Osteocyte (in vitro differentiated cells): Measurements from ENCODE around the gene POLA1. TPM values are rescaled to one million over a fixed set of nuclear protein-coding genes. Genes with fewer than 3 reads are reported as not detected.
"Not testable (repeated sequence)": the region's sequence is repeated elsewhere in the genome, so short reads cannot be mapped to it uniquely, and the experiment has no call there.

ENCODE experiments used
- DNase-seq: peaks from one replicate; pipeline ENCODE4 v3.0.0; 2021; ENCODE audit warnings: mixed read lengths; ENCODE audit not compliant: unreplicated experiment; ENCODE audit errors: extremely low spot score
- H3K27ac Mint-ChIP-seq: one replicate; pipeline ENCODE4 v1.8.0; 2021; ENCODE audit warnings: mild to moderate bottlenecking, mixed read lengths; ENCODE audit not compliant: unreplicated experiment
- H3K27me3 Mint-ChIP-seq: one replicate; pipeline ENCODE4 v1.8.0; 2021; ENCODE audit warnings: mixed read lengths; ENCODE audit not compliant: unreplicated experiment
- H3K36me3 Mint-ChIP-seq: one replicate; pipeline ENCODE4 v1.8.0; 2021; ENCODE audit warnings: mixed read lengths; ENCODE audit not compliant: unreplicated experiment
- H3K4me1 Mint-ChIP-seq: one replicate; pipeline ENCODE4 v1.8.0; 2021; ENCODE audit warnings: mixed read lengths; ENCODE audit not compliant: unreplicated experiment
- H3K4me3 Mint-ChIP-seq: one replicate; pipeline ENCODE4 v1.8.0; 2021; ENCODE audit warnings: mild to moderate bottlenecking, moderate library complexity, mixed read lengths; ENCODE audit not compliant: unreplicated experiment
- H3K9me3 Mint-ChIP-seq: one replicate; pipeline ENCODE4 v1.8.0; 2021; ENCODE audit warnings: mixed read lengths; ENCODE audit not compliant: unreplicated experiment
- total RNA-seq: library from RNA; stranded (reverse); gene quantifications from 2 replicates; pipeline ENCODE4 v1.2.1, GENCODE V29; 2021
- TF ChIP-seq, protein P1 (sequence below): fragments of 200-600 bp; sonication (generic); IDR thresholded peaks from 2 replicates; pipeline ENCODE4 v1.5.0; 2021; ENCODE audit warnings: antibody characterized with exemption, mild to moderate bottlenecking, moderate library complexity

The POLA1 gene
- total RNA-seq, 1 donor from 2014 or later: 17.3 TPM

DNA sequence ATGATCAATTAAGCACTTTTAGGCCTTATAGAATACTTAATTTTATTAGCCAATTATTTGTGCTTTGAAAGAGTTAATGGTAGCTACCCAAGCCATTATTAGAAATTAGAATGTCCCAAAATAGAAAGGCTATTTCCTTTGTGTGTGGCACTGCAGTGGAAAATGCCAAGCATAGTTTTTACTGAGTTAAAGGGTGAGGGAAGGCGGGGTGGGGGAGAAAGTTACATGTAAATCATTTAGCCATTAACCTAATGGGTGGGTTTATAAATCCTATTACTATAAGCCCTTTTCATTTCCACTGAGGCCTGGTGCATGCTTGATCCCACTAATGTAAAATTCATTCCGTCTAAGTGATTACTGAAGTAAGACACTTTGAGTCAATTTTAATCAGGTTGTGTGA lies 105.8 kb downstream of the POLA1 start:
- DNase-seq: no peak
- Mint-ChIP-seq H3K4me3 (no peak overlapping the region), H3K27ac (no peak overlapping the region), H3K36me3 (peaks cover 5% of the 10 kb centered on the region), H3K9me3 (no peaks in the 10 kb centered on the region), H3K27me3 (no peaks in the 10 kb centered on the region), H3K4me1 (no peaks in the 10 kb centered on the region)
- TF ChIP-seq, protein P1, sequence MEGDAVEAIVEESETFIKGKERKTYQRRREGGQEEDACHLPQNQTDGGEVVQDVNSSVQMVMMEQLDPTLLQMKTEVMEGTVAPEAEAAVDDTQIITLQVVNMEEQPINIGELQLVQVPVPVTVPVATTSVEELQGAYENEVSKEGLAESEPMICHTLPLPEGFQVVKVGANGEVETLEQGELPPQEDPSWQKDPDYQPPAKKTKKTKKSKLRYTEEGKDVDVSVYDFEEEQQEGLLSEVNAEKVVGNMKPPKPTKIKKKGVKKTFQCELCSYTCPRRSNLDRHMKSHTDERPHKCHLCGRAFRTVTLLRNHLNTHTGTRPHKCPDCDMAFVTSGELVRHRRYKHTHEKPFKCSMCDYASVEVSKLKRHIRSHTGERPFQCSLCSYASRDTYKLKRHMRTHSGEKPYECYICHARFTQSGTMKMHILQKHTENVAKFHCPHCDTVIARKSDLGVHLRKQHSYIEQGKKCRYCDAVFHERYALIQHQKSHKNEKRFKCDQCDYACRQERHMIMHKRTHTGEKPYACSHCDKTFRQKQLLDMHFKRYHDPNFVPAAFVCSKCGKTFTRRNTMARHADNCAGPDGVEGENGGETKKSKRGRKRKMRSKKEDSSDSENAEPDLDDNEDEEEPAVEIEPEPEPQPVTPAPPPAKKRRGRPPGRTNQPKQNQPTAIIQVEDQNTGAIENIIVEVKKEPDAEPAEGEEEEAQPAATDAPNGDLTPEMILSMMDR: no peak

DNA sequence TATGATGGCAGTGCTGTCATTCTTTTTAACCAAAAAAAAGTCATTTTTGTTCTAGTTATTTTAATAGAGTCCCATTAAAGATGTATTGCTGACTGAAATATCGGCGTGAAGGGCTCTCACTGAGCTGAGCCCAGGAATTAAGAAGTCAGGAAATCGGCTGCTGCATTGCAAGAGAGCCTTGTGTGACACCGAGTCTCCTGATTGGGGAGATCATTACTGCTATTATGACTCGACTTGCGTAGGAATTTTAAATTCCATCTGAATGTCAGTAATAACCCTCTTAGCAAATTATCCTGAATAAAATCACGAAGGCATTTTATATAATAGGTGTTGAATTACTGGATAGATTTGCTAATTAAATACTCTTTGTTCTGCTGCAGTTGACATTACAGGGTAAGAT lies 111.5 kb downstream of the POLA1 start:
- H3K9me3 Mint-ChIP-seq: no peaks in the 10 kb centered on the region
- TF ChIP-seq, protein P1: no peak
- H3K27ac Mint-ChIP-seq: no peak overlapping the region
- DNase-seq: no peak
- peaks cover 5% of the 10 kb centered on the region for H3K36me3 Mint-ChIP-seq
- H3K4me3 Mint-ChIP-seq: no peak overlapping the region
- H3K27me3 Mint-ChIP-seq: no peaks in the 10 kb centered on the region
- H3K4me1 Mint-ChIP-seq: no peaks in the 10 kb centered on the region

DNA sequence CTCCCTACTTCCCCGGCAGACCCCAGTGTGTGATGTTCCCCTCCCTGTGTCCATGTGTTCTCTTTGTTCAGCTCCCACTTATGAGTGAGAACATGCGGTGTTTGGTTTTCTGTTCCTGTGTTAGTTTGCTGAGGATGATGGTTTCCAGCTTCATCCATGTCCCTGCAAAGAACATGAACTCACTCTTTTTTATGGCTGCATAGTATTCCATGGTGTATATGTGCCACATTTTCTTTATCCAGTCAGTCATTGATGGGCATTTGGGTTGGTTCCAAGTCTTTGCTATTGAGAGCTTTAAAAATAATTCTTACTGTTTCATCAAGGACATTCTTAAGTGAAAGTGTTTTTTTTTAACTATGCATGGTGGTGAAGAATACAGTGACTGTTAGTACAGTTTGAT lies 126.1 kb downstream of the POLA1 start:
- peaks cover 24% of the 10 kb centered on the region for H3K36me3 Mint-ChIP-seq
- not testable (repeated sequence) for H3K4me3 Mint-ChIP-seq, H3K27ac Mint-ChIP-seq, DNase-seq, H3K9me3 Mint-ChIP-seq, H3K4me1 Mint-ChIP-seq, H3K27me3 Mint-ChIP-seq

DNA sequence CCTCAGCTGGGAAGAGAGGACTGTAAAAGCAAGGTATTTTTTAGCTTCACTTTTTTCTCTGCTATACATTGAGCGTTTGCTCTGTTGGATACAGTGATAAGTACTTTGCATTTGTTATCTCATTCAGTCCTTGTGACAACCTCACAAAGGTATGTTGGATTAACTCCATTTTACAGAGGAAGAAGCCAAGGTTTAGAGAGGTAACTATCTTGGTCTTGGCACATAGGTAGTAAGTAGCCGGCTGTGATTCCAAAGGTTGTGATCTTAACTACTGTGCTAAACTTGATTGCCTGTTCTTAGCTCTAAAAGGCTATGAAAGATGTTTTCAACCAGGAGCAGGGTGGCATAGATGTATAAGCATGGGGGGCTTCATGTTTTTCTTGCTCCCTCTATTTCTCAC lies 134.4 kb downstream of the POLA1 start:
- Mint-ChIP-seq H3K27ac (no peak overlapping the region), H3K36me3 (peaks cover 33% of the 10 kb centered on the region), H3K9me3 (no peaks in the 10 kb centered on the region), H3K4me1 (no peaks in the 10 kb centered on the region), H3K4me3 (no peak overlapping the region), H3K27me3 (no peaks in the 10 kb centered on the region)
- TF ChIP-seq, protein P1: no peak
- no peak for DNase-seq

DNA sequence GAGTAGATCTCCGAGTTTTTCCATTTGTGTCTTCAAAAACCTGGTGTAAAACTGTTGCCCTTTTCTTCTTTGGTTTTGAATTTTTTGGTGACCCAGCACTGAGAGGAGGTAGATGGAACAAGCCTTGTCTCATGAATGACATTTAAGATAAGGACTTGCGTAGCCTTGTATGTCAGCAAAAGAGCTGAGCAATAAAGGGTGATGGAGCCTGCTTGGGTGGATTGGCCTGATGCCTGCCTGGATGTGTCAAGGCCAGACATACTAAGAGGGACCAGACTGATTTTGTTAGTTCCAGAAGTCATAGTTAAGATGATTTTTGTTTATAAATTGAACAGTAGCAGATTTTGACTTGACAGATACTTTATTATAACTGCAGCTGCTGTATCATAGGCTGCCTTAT lies 134.9 kb downstream of the POLA1 start:
- Mint-ChIP-seq H3K4me3 (no peak overlapping the region), H3K27ac (no peak overlapping the region), H3K27me3 (no peaks in the 10 kb centered on the region), H3K9me3 (no peaks in the 10 kb centered on the region), H3K36me3 (peaks cover 33% of the 10 kb centered on the region), H3K4me1 (no peaks in the 10 kb centered on the region)
- no peak for DNase-seq
- TF ChIP-seq, protein P1: no peak

DNA sequence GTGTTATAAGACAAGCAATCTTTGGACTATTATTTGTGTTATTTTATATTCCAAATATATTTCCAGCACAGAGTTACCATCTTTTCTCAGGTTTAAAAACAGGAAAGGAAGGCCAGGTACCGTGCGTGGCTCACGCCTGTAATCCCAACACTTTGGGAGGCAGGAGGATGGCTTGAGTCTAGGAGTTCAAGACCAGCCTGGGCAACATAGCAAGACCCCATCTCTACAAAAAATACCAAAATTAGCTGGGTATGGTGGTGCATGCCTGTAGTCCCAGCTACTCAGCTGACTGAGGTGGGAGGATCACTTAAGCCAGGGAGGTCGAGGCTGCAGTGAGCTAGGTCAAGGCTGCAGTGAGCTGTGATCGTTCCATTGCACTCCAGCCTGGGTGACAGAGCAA lies 140.0 kb downstream of the POLA1 start:
- Mint-ChIP-seq H3K4me1 (no peaks in the 10 kb centered on the region), H3K36me3 (peaks cover 14% of the 10 kb centered on the region), H3K4me3 (no peak overlapping the region), H3K9me3 (no peaks in the 10 kb centered on the region), H3K27ac (no peak overlapping the region), H3K27me3 (no peaks in the 10 kb centered on the region)
- TF ChIP-seq, protein P1: no peak
- DNase-seq: no peak
